Ammon's horn (tissue), 1 donor: ENCODE results near the gene ZNF462.

ENCODE experiments used
- DNase-seq: peaks from one replicate; pipeline ENCODE4 v3.0.0-alpha.2; 2016; ENCODE audit warnings: low spot score

The ZNF462 gene

GRCh38 chr9:106929471-106930177, 66.7 kb downstream of the ZNF462 start:
- DNase-seq = peak; percentile 38

DNA sequence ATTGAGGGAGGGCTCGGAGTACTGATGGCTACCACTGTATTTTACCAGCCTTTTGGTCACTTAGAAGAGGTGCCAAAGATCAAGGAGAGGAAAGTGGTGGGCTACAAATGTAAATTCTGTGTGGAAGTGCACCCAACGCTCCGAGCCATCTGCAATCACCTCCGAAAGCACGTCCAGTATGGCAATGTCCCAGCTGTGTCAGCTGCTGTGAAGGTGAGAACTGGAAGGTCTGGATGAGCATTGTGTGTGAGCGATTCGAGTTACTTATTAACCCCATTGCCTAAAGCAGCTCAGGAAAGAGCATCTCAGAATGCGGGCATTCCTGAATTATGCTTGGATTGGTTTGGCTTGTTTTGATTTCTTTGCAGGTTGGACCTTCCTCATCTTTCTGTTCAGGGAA, 67.5 kb downstream of the ZNF462 start:
- DNase-seq = no peak

DNA sequence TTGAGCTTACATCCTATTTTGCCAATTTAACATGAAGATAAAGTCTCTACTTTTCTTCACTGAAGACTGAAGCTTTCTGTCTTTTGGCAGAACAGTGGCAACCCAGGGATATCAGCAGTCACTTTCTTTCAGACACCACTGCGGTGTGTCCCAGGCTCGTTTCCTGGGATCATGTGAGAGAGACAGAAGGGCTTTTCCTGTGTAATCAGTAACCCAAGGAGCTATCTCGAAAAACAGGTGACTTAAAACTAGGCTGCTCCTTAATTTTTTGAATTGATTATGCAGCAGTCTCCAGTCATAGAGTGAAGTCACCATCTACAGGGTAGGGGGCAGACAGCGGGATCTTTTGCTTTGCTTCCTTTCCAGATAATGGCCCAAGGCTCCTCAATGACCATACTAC, 68.5 kb downstream of the ZNF462 start:
- no peak for DNase-seq

- DNase-seq = no peak
Observed at GRCh38 chr9:106932178-106932577, 69.2 kb downstream of the ZNF462 start.

DNA sequence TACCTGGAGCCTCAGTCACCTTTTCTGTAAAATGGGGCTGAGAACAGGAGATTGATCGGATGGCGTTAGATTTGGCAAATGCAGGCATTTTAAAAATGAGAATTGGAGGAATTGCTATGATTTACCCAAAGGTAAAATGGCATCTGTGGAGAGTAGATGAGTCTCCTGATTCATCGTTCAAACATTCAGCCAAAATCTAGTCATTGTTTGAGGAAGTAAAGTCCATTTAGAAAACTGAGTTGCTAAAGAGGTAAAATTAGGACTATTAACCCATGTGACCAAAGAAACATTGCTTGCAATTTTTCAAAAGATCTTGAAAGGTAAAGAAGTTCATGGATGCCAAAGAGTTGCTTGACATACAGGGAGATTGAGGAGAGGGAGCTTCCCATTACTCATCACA, 69.7 kb downstream of the ZNF462 start:
- DNase-seq = no peak

DNA sequence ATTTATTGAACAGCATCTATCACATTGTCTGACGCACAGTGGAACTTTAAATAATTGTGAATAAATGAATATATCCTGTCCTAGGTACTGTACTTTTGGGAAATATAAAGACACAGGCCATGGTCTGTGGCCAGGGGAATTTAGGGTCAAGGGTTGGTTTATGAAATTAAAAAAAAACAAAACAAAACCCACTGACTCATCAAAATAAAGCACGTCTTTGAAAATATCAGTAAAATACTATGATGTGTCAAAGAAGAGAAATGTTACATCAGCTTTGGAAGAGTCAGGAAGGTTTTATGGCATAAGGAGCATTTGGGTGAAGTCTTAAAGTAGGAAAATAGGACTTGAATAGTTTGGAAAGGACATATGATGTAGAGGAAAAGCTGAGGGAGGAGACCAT, 70.5 kb downstream of the ZNF462 start:
- DNase-seq = no peak

- no peak for DNase-seq
Observed at GRCh38 chr9:106934442-106935238, 71.7 kb downstream of the ZNF462 start.

DNA sequence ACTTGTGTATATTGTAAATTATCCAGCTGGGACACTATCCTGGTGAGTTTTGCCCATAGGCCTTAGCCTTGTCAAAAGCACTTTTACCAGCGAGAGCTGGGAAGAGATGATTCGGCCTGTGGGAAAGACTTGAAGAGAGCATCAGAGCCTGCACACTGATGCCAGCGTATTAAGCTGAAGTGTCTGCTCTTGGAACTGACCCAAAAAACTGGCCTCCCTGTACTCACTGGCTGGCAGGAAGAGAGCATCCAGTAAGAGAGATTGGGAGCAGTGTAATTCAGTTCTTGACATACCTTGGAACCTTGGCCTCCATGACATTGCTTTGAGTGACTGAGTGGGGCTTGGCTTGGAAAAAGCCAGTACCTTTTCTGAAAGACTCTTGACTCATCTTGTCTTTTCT, 73.7 kb downstream of the ZNF462 start:
- no peak for DNase-seq

DNA sequence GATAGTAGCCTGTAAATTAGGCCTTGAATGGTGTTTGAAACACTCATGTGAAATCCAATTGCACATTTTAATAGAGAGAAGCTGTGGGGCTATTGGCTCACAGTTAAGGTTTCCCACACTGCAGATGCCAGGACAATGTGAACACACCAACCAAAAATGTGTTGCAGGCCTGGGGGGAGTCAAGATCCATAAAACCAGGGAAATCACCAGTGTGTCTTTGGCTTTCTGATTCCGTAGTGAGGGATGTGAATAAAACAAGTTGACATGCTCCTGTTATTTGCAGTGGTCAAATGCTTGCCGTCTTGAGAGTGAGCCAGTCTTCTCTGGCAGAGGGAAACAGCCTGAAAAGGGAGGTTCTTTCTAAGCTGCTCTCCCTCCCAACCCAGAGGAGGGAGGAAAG, 79.0 kb downstream of the ZNF462 start:
- peak; percentile 21 for DNase-seq

GRCh38 chr9:106945727-106946660, 83.0 kb downstream of the ZNF462 start:
- DNase-seq = no peak

DNA sequence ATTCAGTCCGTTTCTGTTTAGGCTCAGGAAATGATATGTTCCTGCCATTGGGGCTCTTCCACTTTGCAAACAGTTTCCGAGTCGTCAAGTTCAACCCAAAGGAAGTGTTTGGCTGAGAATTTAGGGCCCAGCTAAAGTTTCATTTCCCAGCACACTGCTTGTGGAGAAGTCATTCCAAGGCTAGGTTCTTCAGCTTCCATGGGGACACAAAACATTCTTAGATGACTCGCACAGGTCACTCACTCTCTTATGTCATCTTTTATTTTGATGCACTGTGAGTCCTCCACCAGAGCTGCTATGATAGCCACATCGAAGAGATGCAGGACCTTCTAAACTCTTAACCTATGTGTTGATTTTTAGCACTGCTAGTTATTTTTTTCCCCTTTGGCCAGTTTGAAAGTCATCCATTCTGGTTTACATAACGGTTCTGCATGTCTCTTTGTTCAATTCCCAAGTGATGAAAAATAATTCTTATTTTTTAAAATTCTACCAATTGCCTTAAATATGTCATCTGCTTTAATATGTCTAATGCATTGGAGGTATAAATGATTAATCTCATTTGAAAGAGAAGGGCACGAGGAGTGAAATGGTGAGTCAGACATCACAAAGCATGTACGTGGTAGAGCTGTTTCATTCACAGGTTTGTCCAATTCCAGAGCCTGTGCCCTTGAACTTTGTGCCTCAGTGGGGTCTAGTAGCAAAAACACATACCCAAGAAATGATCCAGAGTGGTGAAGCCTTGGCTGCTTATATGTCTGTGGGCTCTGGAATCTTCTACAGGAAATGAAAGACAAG, 84.3 kb downstream of the ZNF462 start:
- no peak for DNase-seq

DNA sequence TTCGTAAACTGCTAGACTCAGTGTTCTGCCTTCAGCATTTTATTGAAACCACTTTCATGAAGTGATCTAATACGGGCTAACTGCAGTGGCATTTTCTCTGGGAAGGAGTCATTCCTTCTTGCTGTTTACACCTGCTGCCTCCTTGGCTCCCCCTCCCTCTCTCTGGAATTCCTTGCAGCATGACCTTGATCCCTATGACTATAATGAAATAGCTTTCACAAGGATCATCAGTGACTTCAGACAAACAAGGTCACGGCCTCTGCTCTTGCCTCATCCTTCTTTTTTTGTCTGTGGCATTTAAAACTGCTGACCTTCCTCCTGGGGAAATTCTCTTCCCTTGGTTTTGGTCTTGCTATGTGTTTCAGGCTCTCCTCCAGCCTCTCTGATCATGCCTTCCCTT, 90.2 kb downstream of the ZNF462 start:
- no peak for DNase-seq

DNA sequence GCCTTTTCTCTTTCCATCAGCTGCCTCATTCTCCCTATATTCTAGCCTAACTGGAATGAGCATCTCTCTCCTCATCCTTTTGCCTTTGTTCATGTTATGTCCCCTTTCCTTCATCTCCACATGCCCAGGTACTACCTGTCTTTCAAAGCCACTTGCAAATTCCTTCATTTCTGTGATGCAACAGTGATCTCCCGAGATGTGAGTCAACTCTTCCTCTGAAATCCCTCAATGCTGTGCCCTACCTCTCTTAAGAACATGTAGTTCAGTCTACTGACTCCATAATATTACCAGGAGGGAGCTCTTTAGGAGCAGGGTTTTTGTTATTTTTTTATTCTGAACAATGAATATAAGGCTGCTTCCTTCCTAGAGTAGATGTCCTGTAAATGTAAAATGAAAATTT, 91.6 kb downstream of the ZNF462 start:
- no peak for DNase-seq

DNA sequence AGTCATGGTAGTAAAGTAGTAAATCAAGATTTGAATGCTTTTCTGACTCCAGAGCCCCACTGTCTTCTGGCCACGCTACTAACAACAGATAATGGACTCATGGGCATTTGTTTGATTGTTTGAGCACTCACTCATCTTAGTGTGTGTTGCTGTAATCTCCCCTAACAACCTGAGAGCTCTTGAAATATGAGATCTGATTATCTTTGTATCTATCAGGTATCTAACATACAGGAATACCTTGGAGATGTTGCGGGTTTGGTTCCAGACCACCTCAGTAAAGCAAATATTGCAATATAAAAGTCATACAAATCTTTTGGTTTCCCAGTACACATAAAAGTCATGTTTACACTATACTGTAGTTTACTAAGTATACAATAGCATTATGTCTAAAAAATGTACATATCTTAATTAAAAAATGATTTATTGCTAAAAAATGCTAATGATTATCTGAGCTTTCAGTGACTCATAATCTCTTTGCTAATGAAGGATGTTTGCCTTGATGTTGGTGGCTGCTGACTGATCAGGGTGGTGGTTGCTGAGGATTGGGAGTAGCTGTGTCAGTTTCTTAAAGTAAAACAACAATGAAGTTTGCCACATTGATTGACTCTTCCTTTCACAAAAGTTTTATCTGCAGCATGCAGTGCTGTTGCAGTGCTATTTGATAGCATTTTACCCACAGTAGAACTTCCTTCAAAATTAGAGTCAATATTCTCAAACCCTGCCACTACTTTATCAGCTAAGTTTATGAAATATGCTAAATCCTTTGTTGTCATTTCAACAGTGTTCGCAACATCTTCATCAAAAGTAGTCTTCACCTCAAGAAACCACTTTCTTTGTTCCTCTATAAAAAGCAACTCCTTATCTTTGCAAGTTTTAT, 92.2 kb downstream of the ZNF462 start:
- DNase-seq = no peak

DNA sequence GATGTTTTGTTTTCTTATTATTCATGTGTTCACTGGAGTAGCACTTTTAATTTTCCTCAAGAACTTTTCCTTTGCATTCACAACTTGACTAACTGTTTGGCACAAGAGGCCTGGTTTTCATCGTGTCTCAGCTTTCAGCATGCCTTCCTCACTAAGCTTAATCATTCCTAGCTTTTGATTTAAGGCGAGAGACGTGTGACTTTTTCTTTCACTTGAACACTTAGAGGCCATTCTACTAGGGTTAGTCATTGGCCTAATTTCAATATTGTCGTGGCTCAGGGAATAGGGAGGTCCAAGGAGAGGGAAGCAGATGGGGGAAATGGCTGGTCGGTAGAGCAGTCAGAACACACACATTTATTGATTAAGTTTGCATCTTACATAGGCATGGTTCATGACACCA, 94.0 kb downstream of the ZNF462 start:
- DNase-seq = no peak

GRCh38 chr9:106958955-106959657, 96.1 kb downstream of the ZNF462 start:
- DNase-seq = no peak

- DNase-seq = no peak
Observed at GRCh38 chr9:106960258-106960657, 97.3 kb downstream of the ZNF462 start.

DNA sequence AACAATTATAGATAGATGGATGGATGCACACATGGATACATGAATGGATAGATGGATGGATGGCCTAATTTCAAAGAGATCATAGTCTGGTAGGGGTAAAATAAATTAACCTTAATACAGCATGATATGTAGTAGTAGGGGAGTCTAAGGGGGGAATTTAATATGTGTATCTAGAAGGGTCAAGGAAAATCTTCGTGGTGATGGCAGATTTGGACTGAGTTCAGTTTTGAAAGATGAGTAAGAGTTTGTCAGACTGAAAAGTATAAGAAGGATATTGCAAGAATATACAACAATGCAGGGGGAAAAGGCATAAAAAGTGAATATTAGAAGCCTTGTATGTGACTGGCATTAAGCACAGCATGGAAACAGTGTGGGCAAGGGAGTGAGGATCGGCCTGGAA, 98.7 kb downstream of the ZNF462 start:
- no peak for DNase-seq

GRCh38 chr9:106962122-106962521, 99.2 kb downstream of the ZNF462 start:
- no peak for DNase-seq
